ENCODE results near the gene DCST1. TPM values are rescaled to one million over a fixed set of nuclear protein-coding genes. Genes with fewer than 3 reads are reported as not detected.

DCST1 gene, protein sequence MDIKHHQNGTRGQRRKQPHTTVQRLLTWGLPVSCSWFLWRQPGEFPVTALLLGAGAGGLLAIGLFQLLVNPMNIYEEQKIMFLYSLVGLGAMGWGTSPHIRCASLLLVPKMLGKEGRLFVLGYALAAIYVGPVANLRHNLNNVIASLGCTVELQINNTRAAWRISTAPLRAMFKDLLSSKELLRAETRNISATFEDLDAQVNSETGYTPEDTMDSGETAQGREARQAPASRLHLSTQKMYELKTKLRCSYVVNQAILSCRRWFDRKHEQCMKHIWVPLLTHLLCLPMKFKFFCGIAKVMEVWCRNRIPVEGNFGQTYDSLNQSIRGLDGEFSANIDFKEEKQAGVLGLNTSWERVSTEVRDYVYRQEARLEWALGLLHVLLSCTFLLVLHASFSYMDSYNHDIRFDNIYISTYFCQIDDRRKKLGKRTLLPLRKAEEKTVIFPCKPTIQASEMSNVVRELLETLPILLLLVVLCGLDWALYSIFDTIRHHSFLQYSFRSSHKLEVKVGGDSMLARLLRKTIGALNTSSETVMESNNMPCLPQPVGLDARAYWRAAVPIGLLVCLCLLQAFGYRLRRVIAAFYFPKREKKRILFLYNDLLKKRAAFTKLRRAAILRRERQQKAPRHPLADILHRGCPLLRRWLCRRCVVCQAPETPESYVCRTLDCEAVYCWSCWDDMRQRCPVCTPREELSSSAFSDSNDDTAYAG
- total RNA-seq, result not detected

DNA sequence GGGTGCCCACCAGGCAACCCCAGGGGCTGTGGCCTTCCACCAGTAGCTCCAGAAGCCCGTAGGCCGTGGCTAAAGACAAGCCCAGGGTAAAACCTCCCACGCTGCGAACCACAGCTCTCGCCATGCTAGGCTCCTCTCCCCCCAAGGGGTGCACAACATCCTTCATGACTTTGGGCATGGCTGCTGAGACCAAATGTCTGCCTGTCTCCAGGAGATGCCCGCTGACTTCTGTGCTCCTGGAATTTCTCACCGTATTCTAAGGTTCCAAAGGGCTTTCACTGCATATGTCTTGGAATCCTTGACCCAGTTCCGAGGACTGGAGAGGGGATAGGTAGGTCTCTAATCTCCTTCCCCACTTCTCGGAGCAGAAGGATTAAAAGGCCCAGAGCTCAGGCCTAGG, at the start of gene DCST1, which contains the start of gene DCST2:
DCST1 (plus strand) TSS at position 301 of the 400 bp plus-strand sequence. CDS start 213 bp downstream, outside the sequence.
DCST2 (minus strand) TSS at position 258 of the 400 bp plus-strand sequence; CDS start at position 178, 80 bp downstream.

DNA sequence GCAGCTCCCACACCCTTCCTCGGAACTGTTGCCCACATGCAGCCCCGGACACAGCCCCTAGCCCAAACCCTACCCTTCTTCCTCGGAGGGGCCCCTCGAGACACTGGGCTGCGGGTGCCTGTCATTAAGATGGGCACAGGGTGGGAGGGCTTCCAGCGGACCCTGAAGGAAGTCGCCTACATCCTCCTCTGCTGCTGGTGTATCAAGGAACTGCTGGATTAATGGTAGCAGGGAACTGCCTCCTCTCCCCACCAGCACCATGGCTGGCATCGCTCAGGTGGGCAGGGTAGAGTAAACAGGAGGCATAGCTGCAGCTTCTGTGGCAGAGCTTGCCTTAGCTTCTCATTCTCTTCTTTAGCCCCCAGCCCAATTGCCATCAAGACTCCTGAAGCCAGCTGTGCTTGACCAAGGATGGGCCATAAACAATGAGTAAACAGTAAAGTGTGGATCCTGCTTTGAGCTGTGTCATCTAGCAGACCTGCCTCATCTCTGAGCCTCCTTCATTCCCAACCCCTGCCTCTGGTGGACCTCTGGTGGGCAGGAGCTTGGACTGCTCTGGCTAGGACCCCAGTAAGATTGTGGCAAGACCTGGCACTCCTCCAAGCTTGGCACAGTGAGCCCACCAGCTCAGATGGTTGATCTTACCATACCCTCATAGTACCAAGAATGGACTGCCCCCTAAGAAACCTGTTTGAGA, 39.9 kb upstream of the DCST1 start, which contains the start of gene LENEP:
LENEP (plus strand) TSS at position 15 of the 697 bp plus-strand sequence; CDS start at position 37, 22 bp downstream.

DNA sequence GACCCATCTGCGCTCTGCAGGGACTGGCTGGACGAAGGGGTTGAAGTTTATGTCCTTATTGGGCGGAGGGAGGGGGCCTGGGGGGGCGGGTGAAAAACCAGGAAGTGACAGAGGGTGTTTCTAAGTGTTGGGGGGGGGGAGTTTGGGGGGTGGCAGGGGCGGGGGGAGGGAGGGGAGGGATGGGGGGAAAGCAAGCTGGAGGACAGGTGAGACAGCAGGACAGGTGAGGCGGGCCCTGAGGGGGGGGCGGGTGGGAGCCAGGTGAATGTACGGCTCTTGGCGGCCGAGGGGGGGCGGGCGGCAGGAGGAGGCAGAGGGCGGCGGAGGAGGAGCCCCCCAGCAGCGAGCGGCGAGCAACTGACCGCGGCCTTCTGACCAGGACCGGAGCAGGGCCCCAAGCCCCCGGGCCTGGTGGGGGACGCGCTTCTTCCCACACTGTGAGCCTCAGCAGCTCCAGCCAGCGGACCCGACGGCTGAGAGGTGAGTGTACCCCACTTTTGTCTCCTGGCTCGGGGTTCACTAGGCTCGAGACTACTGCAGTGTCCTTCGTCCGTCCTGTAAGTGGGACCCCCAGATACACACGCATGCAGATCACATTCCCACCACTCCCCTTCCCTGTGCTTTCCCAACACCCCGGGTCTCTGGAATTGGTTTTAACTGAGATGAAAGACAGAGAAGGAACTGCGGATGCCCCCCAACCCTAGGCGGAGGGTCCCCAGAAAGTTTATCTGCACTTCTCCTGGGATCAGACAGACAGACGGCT, 31.0 kb upstream of the DCST1 start, which contains the start of gene ZBTB7B:
ZBTB7B (plus strand) TSS at position 339 of the 763 bp plus-strand sequence. CDS start 11,859 bp downstream, outside the sequence.

DNA sequence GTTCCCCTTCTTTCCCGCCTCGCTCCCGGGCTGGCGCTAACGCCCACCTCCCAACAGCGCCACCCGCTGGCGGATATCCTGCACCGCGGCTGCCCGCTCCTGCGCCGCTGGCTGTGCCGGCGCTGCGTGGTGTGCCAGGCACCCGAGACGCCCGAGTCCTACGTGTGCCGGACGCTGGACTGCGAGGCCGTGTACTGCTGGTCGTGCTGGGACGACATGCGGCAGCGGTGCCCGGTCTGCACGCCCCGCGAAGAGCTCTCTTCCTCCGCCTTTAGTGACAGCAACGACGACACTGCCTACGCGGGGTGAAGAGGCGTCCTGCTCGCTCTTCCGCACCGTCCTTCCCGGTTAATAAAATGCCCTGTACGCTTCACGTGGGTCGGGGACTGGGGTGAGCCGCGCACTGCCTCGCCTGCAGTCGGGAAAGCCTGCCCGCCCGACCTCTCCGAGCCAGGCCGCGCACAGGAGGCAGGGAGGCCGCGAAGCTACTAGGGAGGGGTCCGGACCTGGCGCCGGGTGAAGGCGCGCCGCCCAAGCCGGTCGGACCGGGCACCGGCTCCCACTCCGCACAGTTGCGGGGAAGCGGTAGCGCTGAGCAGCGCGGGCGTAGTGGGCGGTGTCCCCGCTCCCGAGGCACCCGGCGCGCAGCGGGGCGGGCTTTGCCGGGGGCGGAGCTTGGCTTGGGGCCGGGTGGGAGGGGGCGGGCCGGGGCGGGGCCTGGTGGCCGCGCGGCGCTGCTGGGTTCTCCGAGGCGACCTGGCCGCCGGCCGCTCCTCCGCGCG, 17.1 kb downstream of the DCST1 start, which contains the start of gene ADAM15:
ADAM15 (plus strand) TSS at position 757 of the 782 bp plus-strand sequence. CDS start 71 bp downstream, outside the sequence.

DNA sequence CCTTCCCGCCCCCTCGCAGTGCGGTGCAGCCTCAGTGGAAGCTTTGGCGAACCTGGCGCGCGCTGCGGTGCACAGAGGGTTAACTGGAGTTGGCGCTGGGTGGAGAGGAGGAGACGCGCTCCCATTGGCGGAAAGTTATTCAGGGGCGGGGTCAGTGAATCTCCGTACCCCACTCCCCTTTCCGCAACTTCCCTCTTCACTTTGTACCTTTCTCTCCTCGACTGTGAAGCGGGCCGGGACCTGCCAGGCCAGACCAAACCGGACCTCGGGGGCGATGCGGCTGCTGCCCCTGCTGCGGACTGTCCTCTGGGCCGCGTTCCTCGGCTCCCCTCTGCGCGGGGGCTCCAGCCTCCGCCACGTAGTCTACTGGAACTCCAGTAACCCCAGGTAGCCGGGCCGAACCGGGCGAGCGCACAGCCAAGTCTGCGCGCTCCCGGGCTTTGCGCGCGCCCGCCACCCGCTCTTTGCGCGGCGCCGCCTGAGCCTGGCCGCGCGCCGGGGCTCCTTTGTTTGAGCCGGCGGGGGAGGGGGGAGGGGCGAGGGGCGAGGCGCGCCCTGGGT, 30.0 kb downstream of the DCST1 start, which contains the start of gene EFNA4:
EFNA4 (plus strand) TSS at position 191 of the 561 bp plus-strand sequence; CDS start at position 275, 84 bp downstream.

DNA sequence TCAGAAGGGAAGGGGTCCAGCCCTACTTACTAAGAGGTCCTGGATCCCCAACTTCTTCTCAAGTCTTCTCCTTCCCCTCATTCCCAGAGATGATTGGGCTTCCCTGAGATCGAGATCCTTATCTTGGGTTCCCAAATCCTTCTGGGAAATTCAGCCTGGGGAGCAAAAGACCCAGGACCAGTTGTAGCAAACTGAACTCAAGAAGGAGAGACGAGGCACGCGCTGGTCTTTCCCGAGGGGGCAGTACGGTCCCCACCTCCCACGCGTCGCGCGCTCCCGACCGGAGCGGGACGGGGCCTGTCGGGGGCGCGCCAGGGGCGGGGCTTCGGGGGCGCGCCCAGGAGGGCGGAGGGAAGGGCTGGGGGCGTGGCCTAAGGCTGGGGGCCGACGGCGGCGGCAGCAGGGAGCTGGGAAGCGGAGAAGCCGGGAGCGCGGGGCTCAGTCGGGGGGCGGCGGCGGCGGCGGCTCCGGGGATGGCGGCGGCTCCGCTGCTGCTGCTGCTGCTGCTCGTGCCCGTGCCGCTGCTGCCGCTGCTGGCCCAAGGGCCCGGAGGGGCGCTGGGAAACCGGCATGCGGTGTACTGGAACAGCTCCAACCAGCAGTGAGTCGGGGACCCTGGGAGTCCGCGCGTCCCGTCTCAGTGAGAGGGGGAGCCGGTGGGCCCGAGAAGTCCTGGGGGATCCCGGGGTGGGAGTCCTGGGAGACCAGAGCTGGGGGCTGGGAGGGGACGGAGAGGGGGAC, 45.0 kb downstream of the DCST1 start, which contains the start of gene EFNA3:
EFNA3 (plus strand) TSS at position 369 of the 741 bp plus-strand sequence; CDS start at position 474, 105 bp downstream.

Other genes with a start within 250 kb of the DCST1 start
- gene KCNN3, start 163.5 kb upstream of the DCST1 start, total RNA-seq, result 5.3 TPM
- gene PMVK, start 97.1 kb upstream of the DCST1 start, total RNA-seq, result 15.4 TPM
- 122 TPM for gene PBXIP1, start 77.7 kb upstream of the DCST1 start, total RNA-seq
- 22.4 TPM for gene PYGO2, start 72.0 kb upstream of the DCST1 start, total RNA-seq
- gene SHC1, start 63.1 kb upstream of the DCST1 start, total RNA-seq, result 56.2 TPM
- gene CKS1B, start 59.1 kb upstream of the DCST1 start, total RNA-seq, result 33.5 TPM
- 18.3 TPM for gene FLAD1, start 50.5 kb upstream of the DCST1 start, total RNA-seq
- not detected for gene LENEP, start 40.2 kb upstream of the DCST1 start, total RNA-seq
- 18.6 TPM for gene ZBTB7B, start 31.0 kb upstream of the DCST1 start, total RNA-seq
- gene DCST2, start within 50 bp of the DCST1 start, total RNA-seq, result 0.53 TPM
- gene ADAM15, start 17.5 kb downstream of the DCST1 start, total RNA-seq, result 49.9 TPM
- 11.8 TPM for gene EFNA4, start 29.9 kb downstream of the DCST1 start, total RNA-seq
- 6.0 TPM for gene EFNA3, start 45.0 kb downstream of the DCST1 start, total RNA-seq
- 74.2 TPM for gene EFNA1, start 94.1 kb downstream of the DCST1 start, total RNA-seq
- gene SLC50A1, start 102.0 kb downstream of the DCST1 start, total RNA-seq, result 33.7 TPM
- gene DPM3, start 106.7 kb downstream of the DCST1 start, total RNA-seq, result 33.9 TPM
- gene KRTCAP2, start 139.5 kb downstream of the DCST1 start, total RNA-seq, result 80.7 TPM
- gene TRIM46, start 140.0 kb downstream of the DCST1 start, total RNA-seq, result 2.3 TPM
- 27.5 TPM for gene THBS3, start 174.1 kb downstream of the DCST1 start, total RNA-seq
- 41.6 TPM for gene MTX1, start 174.9 kb downstream of the DCST1 start, total RNA-seq
- gene ENTREP3, start 221.7 kb downstream of the DCST1 start, total RNA-seq, result 12.8 TPM
- 45.5 TPM for gene SCAMP3, start 228.5 kb downstream of the DCST1 start, total RNA-seq
- 63.5 TPM for gene CLK2, start 239.7 kb downstream of the DCST1 start, total RNA-seq
- gene HCN3, start 243.6 kb downstream of the DCST1 start, total RNA-seq, result 4.6 TPM